Activated CD8-positive, alpha-beta memory T cell treated with anti-CD3 and anti-CD28 coated beads, Interleukin-2, amount 50 U/mL, for 24 hours (primary cell): ENCODE results near the gene HOXC13.

Source experiments
- DNase-seq: peaks from one replicate; pipeline ENCODE4 v3.0.0-alpha.2; 2020; ENCODE audit errors: extremely low read depth

The HOXC13 gene

GRCh38 chr12:53955036-53955775, 16.6 kb downstream of the HOXC13 start:
- DNase-seq = no peak

- no peak for DNase-seq
Observed at GRCh38 chr12:53955776-53956250, 17.2 kb downstream of the HOXC13 start.

GRCh38 chr12:53956251-53956887, 17.7 kb downstream of the HOXC13 start:
- DNase-seq = no peak

GRCh38 chr12:53956914-53957536, 18.4 kb downstream of the HOXC13 start:
- no peak for DNase-seq

GRCh38 chr12:53958128-53958527, 19.5 kb downstream of the HOXC13 start:
- no peak for DNase-seq

- no peak for DNase-seq
Observed at GRCh38 chr12:53959314-53959713, 20.7 kb downstream of the HOXC13 start.

GRCh38 chr12:53960187-53961024, 21.8 kb downstream of the HOXC13 start:
- DNase-seq = no peak

- DNase-seq = no peak
Observed at GRCh38 chr12:53961025-53961761, 22.6 kb downstream of the HOXC13 start.

GRCh38 chr12:53963005-53963404, 24.4 kb downstream of the HOXC13 start:
- DNase-seq = no peak

GRCh38 chr12:53963434-53964314, 25.0 kb downstream of the HOXC13 start:
- no peak for DNase-seq

GRCh38 chr12:53964315-53964713, 25.7 kb downstream of the HOXC13 start:
- no peak for DNase-seq

- DNase-seq = no peak
Observed at GRCh38 chr12:53965281-53966084, 26.9 kb downstream of the HOXC13 start.

- DNase-seq = no peak
Observed at GRCh38 chr12:53966085-53966384, 27.4 kb downstream of the HOXC13 start.

- no peak for DNase-seq
Observed at GRCh38 chr12:53966385-53967133, 27.9 kb downstream of the HOXC13 start.

GRCh38 chr12:53967421-53967925, 28.8 kb downstream of the HOXC13 start:
- DNase-seq = no peak

- DNase-seq = no peak
Observed at GRCh38 chr12:53968214-53969127, 29.8 kb downstream of the HOXC13 start.

- no peak for DNase-seq
Observed at GRCh38 chr12:53969588-53970259, 31.1 kb downstream of the HOXC13 start.
